ENCODE data around the gene SLC10A2.

SLC10A2 gene

GRCh38 chr13:103087275-103087674, 21.1 kb upstream of the SLC10A2 start:
- no peak for TF ChIP-seq CTCF (IDR thresholded peaks at IDR 0.05; ENCODE audit: low read depth, low read length, missing control alignments)
- Histone ChIP-seq H3K27me3 (replicated peaks) (no peaks in the 10 kb centered on the region), H3K27ac (no peak overlapping the region), H3K4me3 (ENCODE audit: low read depth, low read length) (no peak overlapping the region), H3K36me3 (replicated peaks) (no peaks in the 10 kb centered on the region)
- no peak for DNase-seq
- in situ Hi-C loops (cut with HindIII; ENCODE audit: low pct_ligation_motif_present, low sequenced_read_pairs): no loop called here

DNA sequence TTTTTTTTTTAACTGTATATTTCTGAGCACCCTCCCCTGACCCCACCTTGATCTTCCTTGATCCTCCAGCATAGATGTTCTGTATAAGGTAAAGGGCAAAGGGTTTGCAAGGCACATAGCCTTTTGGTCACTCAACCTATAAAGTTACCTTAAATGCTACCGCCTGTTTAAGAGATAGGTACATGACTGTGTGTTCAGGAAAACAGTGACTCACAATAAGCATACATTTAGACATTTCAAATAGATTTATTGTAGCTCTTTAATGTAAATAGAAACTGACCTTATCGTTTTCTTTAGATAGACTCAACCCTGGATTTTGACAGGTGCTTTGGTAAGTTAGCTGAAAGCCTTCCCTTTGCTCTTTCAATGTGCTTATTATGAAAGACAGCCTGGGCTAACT, 15.2 kb upstream of the SLC10A2 start:
- in situ Hi-C loops (cut with HindIII; ENCODE audit: low pct_ligation_motif_present, low sequenced_read_pairs): no loop called here
- no peak overlapping the region for H3K27ac ChIP-seq
- DNase-seq: no peak
- H3K4me3 ChIP-seq (ENCODE audit: low read depth, low read length): no peak overlapping the region
- H3K36me3 ChIP-seq (replicated peaks): no peaks in the 10 kb centered on the region
- TF ChIP-seq CTCF (IDR thresholded peaks at IDR 0.05; ENCODE audit: low read depth, low read length, missing control alignments): no peak
- H3K27me3 ChIP-seq (replicated peaks): no peaks in the 10 kb centered on the region

DNA sequence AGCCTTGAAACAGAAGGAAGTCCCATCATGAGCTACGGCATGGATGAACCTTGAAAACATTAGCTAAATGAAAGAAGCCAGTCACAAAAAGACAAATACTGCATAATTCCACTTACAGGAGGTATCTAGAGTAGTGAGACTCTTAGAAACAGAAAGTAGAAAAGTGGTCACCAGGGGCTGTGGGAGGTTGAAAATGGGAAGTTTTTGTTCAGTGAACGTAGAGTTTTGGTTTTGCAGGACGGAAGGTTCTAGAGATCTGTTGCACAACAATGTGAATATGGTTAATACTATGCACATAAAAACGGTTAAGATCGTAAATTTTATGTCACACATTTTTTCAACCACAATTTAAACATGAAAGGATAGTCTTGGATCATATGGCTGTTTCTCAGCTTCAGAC, 11.9 kb upstream of the SLC10A2 start:
- Histone ChIP-seq H3K27me3 (replicated peaks) (no peaks in the 10 kb centered on the region), H3K4me3 (ENCODE audit: low read depth, low read length) (no peak overlapping the region), H3K27ac (no peak overlapping the region), H3K36me3 (replicated peaks) (no peaks in the 10 kb centered on the region)
- no peak for DNase-seq
- no peak for TF ChIP-seq CTCF (IDR thresholded peaks at IDR 0.05; ENCODE audit: low read depth, low read length, missing control alignments)
- in situ Hi-C loops (cut with HindIII; ENCODE audit: low pct_ligation_motif_present, low sequenced_read_pairs): no loop called here

DNA sequence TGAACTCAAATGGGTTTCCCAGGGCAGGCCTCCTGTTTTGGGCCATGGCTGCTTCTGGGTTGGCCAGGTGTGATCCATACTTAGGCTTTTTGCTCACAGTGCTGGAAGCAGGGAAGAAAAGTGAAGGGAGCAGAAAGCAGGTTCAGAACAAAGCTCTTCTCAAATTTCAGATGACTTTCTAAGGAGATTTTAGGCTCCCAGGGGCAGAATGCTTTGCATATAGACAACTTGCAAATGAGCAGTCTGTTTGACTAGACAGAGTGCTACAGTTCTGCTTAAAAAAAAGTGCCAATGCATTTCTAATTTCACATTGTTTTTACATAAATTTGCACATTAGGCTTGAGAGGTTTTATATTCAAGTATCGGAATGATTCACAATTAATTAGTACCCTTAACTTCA, 2.6 kb upstream of the SLC10A2 start:
- TF ChIP-seq CTCF (IDR thresholded peaks at IDR 0.05; ENCODE audit: low read depth, low read length, missing control alignments): no peak
- no peak overlapping the region for H3K27ac ChIP-seq
- H3K36me3 ChIP-seq (replicated peaks): no peaks in the 10 kb centered on the region
- no peak overlapping the region for H3K4me3 ChIP-seq (ENCODE audit: low read depth, low read length)
- H3K27me3 ChIP-seq (replicated peaks): no peaks in the 10 kb centered on the region
- DNase-seq: no peak
- in situ Hi-C loops (cut with HindIII; ENCODE audit: low pct_ligation_motif_present, low sequenced_read_pairs): no loop called here

DNA sequence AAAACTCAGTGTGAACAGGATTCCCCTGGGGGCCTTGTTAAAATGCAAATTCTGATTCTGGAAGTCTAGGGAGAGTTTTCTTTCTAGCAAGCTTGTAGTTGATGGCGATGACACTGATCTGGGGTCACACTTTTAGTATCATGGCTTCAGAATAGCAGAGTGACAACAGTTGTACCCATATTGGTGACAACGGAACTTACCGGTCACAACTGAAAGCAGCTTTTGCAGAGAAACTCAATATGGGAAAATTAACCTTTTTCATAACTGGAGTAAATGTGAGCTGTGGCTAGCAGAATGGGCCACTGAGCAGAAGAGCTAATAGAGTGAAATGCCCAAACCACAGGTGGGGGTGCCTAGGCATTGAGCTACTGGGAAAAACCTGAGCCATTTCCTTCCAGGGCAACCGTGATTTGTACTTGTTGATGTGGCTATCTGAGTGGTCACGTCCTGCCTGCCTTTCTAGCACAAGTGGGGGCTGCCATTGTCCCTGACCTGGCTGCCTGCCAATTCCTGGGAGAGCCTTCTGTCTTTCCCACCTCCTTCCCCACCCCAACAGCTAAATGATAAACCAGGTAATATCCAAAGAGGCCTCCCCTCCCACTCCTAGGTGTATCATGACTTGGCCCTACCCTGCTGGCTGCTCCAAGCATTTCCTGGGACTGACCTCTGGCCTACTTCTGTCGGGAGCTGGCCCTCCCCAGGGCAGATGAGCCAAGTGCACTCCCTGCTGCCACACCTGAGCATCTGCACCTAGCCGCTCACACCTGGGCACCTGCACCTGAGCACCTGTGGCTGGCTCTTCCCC, 1.7 kb upstream of the SLC10A2 start:
- Histone ChIP-seq H3K4me3 (ENCODE audit: low read depth, low read length) (no peak overlapping the region), H3K27ac (no peak overlapping the region), H3K36me3 (replicated peaks) (no peaks in the 10 kb centered on the region), H3K27me3 (replicated peaks) (no peaks in the 10 kb centered on the region)
- in situ Hi-C loops (cut with HindIII; ENCODE audit: low pct_ligation_motif_present, low sequenced_read_pairs): no loop called here
- DNase-seq: no peak
- no peak for TF ChIP-seq CTCF (IDR thresholded peaks at IDR 0.05; ENCODE audit: low read depth, low read length, missing control alignments)

Measured in brain microvascular endothelial cell (primary cell).